Measurements from ENCODE around the gene ABCB11.

DNA sequence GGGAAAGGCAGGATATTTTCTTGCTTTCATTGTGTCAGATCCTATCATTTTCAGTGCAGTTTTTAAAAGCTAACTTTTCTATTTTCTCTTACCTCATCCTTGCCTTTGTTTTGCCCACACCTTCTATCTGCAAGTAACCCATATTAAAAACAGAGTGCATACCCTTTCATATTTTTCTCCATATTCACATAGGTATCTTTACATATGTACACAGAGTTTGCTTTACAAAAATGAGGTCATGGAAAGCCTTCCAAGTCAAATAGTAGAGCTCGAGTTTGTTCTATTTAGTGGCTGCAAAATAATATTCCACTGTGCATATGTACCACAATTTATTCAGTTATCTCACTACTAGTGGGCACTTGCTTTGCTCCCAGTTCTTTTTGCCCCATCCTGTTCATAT lies 34.3 kb upstream of the ABCB11 start:
- TF ChIP-seq, protein P1, sequence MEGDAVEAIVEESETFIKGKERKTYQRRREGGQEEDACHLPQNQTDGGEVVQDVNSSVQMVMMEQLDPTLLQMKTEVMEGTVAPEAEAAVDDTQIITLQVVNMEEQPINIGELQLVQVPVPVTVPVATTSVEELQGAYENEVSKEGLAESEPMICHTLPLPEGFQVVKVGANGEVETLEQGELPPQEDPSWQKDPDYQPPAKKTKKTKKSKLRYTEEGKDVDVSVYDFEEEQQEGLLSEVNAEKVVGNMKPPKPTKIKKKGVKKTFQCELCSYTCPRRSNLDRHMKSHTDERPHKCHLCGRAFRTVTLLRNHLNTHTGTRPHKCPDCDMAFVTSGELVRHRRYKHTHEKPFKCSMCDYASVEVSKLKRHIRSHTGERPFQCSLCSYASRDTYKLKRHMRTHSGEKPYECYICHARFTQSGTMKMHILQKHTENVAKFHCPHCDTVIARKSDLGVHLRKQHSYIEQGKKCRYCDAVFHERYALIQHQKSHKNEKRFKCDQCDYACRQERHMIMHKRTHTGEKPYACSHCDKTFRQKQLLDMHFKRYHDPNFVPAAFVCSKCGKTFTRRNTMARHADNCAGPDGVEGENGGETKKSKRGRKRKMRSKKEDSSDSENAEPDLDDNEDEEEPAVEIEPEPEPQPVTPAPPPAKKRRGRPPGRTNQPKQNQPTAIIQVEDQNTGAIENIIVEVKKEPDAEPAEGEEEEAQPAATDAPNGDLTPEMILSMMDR (IDR thresholded peaks at IDR 0.05) = no peak
- no peak for TF ChIP-seq POLR2A (IDR thresholded peaks at IDR 0.05)

Measured in uterus (tissue), 2 donors.